Activated CD8-positive, alpha-beta T cell treated with anti-CD3 and anti-CD28 coated beads for 36 hours (primary cell): ENCODE results near the gene CERKL. TPM values are rescaled to one million over a fixed set of nuclear protein-coding genes. Genes with fewer than 3 reads are reported as not detected.

Source experiments
- ATAC-seq: fragments of 200-7000 bp; cut with Tn5 transposase; one replicate; pipeline ENCODE4 v1.10.0; 2021; ENCODE audit warnings: mild to moderate bottlenecking, moderate library complexity
- CTCF ChIA-PET: fragments of 350-600 bp; sonication (Branson Sonifier 250); formaldehyde crosslinking; loops from one replicate; lab custom pipeline; 2021; ENCODE audit warnings: antibody characterized with exemption; lab: Charles Lee
- POLR2A ChIA-PET: fragments of 350-600 bp; sonication (Branson Sonifier 250); formaldehyde crosslinking; loops from one replicate; lab custom pipeline; 2021; ENCODE audit warnings: antibody characterized with exemption; lab: Charles Lee
- DNase-seq: peaks from one replicate; pipeline ENCODE4 v3.0.0-alpha.2; 2020
- H3K27ac Mint-ChIP-seq: one replicate; pipeline ENCODE4 v1.8.0; 2021; ENCODE audit warnings: mild to moderate bottlenecking, mixed read lengths
- H3K27me3 Mint-ChIP-seq: one replicate; pipeline ENCODE4 v1.8.0; 2021; ENCODE audit warnings: mixed read lengths
- H3K36me3 Mint-ChIP-seq: one replicate; pipeline ENCODE4 v1.8.0; 2021; ENCODE audit warnings: low read depth, mixed read lengths
- H3K4me1 Mint-ChIP-seq: one replicate; pipeline ENCODE4 v1.8.0; 2021; ENCODE audit warnings: low read depth, mixed read lengths
- H3K4me3 Mint-ChIP-seq: one replicate; pipeline ENCODE4 v1.8.0; 2021; ENCODE audit warnings: mild to moderate bottlenecking, moderate library complexity, mixed read lengths
- H3K9me3 Mint-ChIP-seq: one replicate; pipeline ENCODE4 v1.8.0; 2021; ENCODE audit warnings: mixed read lengths
- intact Hi-C: fragments of 100-400 bp; cut with micrococcal nuclease; formaldehyde crosslinking; loops from one replicate; pipeline ENCODE4 v1.10.0; 2022
- total RNA-seq, 2 experiments: library from RNA; stranded (reverse); gene quantifications; one replicate each; pipeline ENCODE4 v1.2.3, GENCODE V29; 2021
- TF ChIP-seq, protein P1 (sequence below): fragments of 200-600 bp; IDR thresholded peaks from one replicate; pipeline ENCODE4 v1.8.0; 2022; ENCODE audit warnings: antibody characterized with exemption, mild to moderate bottlenecking

The CERKL gene
- total RNA-seq, 2 experiments from 2014 or later, result 0.11 to 0.20 TPM

DNA sequence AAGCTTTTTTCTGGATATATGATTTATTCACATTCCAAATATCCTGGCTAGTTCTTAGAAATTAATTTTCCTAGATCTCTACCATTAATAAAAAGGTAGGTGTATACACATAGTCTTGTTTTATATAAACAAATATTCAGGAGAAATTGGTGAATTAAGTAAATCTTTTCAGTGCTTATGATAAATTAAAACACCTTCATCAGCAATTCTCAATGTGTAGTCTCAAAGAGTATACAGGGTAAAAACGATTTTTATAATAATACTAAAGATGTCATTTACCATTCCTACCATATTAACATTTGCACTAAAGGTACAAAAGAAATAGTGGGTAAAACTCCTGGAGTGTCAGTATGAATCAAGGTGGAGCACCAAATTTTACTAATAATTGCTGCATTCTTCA lies 40.2 kb downstream of the CERKL start:
- H3K9me3 Mint-ChIP-seq, result no peaks in the 10 kb centered on the region
- no peak for ATAC-seq
- intact Hi-C loops, result no loop called here
- H3K27me3 Mint-ChIP-seq, result no peaks in the 10 kb centered on the region
- H3K4me3 Mint-ChIP-seq, result no peak overlapping the region
- ChIA-PET POLR2A (no interaction called here), CTCF (no interaction called here)
- no peaks in the 10 kb centered on the region for H3K4me1 Mint-ChIP-seq
- H3K27ac Mint-ChIP-seq, result no peak overlapping the region
- no peaks in the 10 kb centered on the region for H3K36me3 Mint-ChIP-seq
- no peak for DNase-seq
- TF ChIP-seq, protein P1, sequence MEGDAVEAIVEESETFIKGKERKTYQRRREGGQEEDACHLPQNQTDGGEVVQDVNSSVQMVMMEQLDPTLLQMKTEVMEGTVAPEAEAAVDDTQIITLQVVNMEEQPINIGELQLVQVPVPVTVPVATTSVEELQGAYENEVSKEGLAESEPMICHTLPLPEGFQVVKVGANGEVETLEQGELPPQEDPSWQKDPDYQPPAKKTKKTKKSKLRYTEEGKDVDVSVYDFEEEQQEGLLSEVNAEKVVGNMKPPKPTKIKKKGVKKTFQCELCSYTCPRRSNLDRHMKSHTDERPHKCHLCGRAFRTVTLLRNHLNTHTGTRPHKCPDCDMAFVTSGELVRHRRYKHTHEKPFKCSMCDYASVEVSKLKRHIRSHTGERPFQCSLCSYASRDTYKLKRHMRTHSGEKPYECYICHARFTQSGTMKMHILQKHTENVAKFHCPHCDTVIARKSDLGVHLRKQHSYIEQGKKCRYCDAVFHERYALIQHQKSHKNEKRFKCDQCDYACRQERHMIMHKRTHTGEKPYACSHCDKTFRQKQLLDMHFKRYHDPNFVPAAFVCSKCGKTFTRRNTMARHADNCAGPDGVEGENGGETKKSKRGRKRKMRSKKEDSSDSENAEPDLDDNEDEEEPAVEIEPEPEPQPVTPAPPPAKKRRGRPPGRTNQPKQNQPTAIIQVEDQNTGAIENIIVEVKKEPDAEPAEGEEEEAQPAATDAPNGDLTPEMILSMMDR, result no peak

DNA sequence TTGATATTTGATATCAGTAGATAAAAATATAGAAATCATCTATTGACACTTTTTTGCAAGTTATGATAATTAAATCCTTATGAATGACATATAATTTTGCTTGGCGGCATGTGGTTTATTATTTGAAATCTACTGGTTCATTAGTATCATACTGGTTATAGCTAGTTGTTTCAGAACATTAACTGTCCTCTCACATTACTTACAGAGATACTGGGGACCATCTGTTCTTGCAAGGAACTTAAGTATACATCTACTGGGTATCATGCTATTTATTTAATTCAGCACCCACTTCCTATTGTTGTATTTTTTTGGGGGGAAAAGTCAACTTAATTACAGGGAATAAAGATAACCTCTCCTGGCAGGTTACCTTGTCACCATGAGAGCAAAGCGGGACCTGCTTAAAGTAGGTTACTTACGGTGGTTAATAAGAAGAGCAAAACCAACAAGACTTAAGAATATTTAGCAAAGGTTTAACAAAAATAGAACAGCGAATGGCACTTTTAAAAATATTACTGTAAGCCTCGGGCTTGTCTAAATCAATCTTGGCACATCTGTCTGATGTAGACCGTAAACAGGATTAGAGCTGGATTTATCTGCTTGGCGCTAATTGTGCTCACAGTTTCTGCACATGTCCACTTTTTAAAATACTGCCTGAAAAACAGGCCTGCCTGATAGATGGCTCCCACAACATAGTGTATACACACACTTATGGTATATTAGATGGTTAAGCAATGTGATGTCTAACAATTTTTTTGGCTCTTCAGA lies 41.8 kb downstream of the CERKL start:
- Mint-ChIP-seq H3K27ac (no peak overlapping the region), H3K9me3 (no peaks in the 10 kb centered on the region)

DNA sequence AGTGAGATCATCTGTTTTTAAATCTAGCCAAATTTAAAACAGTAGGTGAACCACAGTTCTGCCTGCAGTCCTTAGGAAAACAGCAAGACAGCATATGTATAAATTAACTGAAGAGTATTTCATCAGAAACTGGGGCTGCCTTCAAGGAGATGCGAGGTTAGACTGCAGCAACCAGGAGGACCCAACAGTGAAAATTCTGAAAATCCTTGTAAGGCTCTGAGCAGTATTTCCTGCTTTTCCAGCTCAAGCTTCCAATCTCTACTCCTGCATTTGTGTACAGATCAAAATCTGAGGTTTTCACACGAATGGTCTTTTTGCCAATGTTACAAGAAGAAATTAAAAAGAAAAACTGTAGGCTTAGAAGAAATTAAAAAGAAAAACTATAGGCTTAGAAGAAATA lies 43.7 kb downstream of the CERKL start:
- H3K27me3 Mint-ChIP-seq, result no peaks in the 10 kb centered on the region
- ATAC-seq, result no peak
- no peaks in the 10 kb centered on the region for H3K9me3 Mint-ChIP-seq
- no peak for DNase-seq
- POLR2A ChIA-PET, result no interaction called here
- TF ChIP-seq, protein P1, result no peak
- no peak overlapping the region for H3K27ac Mint-ChIP-seq
- H3K36me3 Mint-ChIP-seq, result no peaks in the 10 kb centered on the region
- no peak overlapping the region for H3K4me3 Mint-ChIP-seq
- H3K4me1 Mint-ChIP-seq, result peaks cover 3% of the 10 kb centered on the region
- intact Hi-C loops, result no loop called here
- CTCF ChIA-PET, result no interaction called here

More for the DNA sequence above, 41.8 kb downstream of the CERKL start:
- H3K4me1 Mint-ChIP-seq, result no peaks in the 10 kb centered on the region
- no peak overlapping the region for H3K4me3 Mint-ChIP-seq
- no peak for ATAC-seq
- no peaks in the 10 kb centered on the region for H3K27me3 Mint-ChIP-seq
- POLR2A ChIA-PET, result no interaction called here
- DNase-seq, result no peak
- TF ChIP-seq, protein P1, result no peak
- no peaks in the 10 kb centered on the region for H3K36me3 Mint-ChIP-seq
- intact Hi-C loops, result no loop called here
- CTCF ChIA-PET, result interaction anchor here (1.1 kb wide), 1 partner anchor 32 kb away, joined by 3 read pairs; no protein-coding TSS in a partner anchor

DNA sequence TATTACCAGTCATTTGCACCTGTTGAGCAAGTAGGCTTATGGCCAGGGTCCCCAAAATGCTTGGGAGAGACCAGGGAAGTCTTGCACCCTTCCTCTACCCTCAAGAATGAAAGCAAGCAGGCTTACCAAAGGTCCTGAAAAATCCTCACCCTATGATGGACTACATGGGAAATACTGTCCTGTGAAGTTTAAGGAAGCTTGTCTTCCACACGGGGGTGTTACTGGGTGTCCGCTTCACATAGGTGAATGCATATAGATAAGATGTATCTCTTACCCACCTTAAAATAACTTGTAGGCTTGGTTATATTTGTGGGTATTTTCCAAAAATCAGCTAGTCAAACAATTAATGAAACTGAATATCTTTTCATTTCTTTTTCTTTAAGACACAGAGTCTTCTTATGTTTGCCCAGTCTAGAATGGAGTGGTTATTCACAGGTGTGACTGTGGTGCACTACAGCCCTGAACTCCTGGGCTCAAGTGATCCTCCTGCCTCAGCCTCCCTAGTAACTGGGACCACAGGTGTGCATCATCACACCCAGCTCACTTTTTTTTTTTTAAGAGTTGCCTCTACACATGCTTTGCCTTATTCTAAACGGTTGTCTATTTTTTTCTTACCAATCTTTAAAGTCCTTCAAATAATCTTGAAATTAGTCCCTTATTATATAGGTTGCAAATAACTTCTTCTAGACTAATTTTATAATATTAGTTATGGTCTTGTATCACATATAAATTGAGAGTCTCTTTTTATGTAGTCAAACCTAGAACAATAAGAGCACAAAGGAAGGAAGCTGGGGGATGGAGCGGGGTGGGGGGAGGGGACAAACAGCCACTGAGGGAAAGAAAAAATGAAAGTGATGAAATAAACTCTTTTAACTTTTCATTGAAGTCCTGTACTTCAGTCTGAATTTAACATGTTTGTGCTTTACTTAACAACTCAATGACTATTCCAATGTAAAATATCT lies 49.0 kb downstream of the CERKL start:
- H3K4me3 Mint-ChIP-seq, result no peak overlapping the region
- POLR2A ChIA-PET, result interaction anchor here (0.8 kb wide), 1 partner anchor 31 kb away, joined by 3 read pairs; no protein-coding TSS in a partner anchor
- DNase-seq (peak; percentile 7), ATAC-seq (peak; percentile 47)
- peaks cover 19% of the 10 kb centered on the region for H3K4me1 Mint-ChIP-seq
- no peaks in the 10 kb centered on the region for H3K27me3 Mint-ChIP-seq
- intact Hi-C loops, result no loop called here
- TF ChIP-seq, protein P1, result no peak
- H3K36me3 Mint-ChIP-seq, result peaks cover 3% of the 10 kb centered on the region
- CTCF ChIA-PET, result no interaction called here
- H3K27ac Mint-ChIP-seq, result peak overlapping the region; percentile 55
- peaks cover 15% of the 10 kb centered on the region for H3K9me3 Mint-ChIP-seq
